Measurements from ENCODE around the gene EEF1E1.
A peak's percentile ranks its signal among the peaks of the same experiment; 100 is the strongest.

DNA sequence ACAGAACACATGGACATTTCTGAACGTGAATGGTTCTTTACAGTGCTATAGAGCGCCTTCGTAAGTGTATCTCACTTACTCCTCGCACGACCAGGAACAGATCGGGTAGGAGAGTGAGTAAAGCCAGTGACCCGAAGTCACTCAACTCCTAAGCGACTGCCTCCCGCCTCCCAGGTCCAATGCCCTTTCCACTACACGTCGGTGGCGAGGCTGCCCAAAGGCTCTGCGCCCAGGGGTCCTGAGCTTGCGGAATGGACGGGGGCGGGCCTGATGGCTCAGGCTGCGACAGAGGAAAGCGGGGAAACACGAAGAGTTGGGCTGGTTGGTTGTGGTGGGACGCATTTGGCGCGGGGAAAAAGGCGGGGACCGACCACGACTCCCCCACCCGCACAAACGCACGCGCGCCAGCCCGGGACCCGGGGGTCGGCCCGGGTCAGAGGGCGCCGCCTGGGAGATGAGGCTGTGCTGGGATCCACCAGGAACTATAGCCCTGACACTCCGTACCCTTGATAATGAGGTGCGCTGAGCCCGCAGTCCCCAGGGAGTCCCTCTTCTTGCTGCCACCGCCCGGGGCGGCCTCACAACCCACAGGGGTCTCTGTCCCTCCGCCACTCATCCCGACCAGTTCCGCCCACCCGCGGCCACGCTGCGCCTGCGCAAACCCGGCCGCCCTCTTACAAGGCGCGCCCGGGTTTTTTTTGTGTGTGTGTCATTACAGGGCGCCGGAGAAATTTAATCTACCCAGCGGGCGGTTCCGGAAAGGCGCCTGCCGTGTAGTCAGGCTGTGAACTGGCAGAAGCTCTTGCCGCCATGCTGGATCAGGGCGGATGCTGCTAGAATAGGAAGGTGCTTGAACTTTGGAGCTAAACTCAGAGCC is 38.3 kb downstream of the EEF1E1 start, which contains the start of gene BLOC1S5:
- no peak for TF ChIP-seq CTCF (IDR thresholded peaks at IDR 0.05)
- no peak for TF ChIP-seq RNF2 (IDR thresholded peaks at IDR 0.05; ENCODE audit: borderline replicate concordance, low read depth)
- TF ChIP-seq ESRRA (IDR thresholded peaks at IDR 0.05; ENCODE audit: borderline replicate concordance, low read length): no peak
- no peak for TF ChIP-seq RAD21 (conservative IDR thresholded peaks at IDR 0.05 in 1 of 2, IDR thresholded peaks at IDR 0.05 in 1 of 2)
- peak; percentile 44 for TF ChIP-seq POLR2A (IDR thresholded peaks at IDR 0.05; ENCODE audit: low read length)

All from A549 (cell line).